H9 (cell line): ENCODE data around the gene UBE2D2. TPM values are rescaled to one million over a fixed set of nuclear protein-coding genes. Genes with fewer than 3 reads are reported as not detected.

Experiments used
- DNase-seq: peaks from one replicate; pipeline ENCODE4 v3.0.0-alpha.2; 2017
- H2AFZ ChIP-seq: one replicate; pipeline ENCODE4 v1.6.1; 2013; ENCODE audit warnings: mild to moderate bottlenecking, low read length, control low read depth, moderate library complexity
- H2AK5ac ChIP-seq: 2 replicates; pipeline ENCODE4 v1.6.1; 2013; ENCODE audit warnings: low read length, control low read depth, mixed read lengths; ENCODE audit not compliant: insufficient read length
- H2BK120ac ChIP-seq: one replicate; pipeline ENCODE4 v1.6.1; 2013; ENCODE audit warnings: low read depth, mild to moderate bottlenecking, low read length, control low read depth, inconsistent platforms; ENCODE audit not compliant: poor library complexity, severe bottlenecking
- H2BK12ac ChIP-seq: 2 replicates; pipeline ENCODE4 v1.6.1; 2013; ENCODE audit warnings: low read length, control low read depth, mixed read lengths, low read depth; ENCODE audit not compliant: insufficient read length
- H2BK15ac ChIP-seq: 2 replicates; pipeline ENCODE4 v1.6.1; 2013; ENCODE audit warnings: low read depth, low read length, control low read depth
- H2BK20ac ChIP-seq: one replicate; pipeline ENCODE4 v1.6.1; 2013; ENCODE audit warnings: low read depth, mild to moderate bottlenecking, low read length, control low read depth, inconsistent platforms; ENCODE audit not compliant: poor library complexity, severe bottlenecking
- H2BK5ac ChIP-seq: 2 replicates; pipeline ENCODE4 v1.6.1; 2013; ENCODE audit warnings: low read length, control low read depth, mixed read lengths; ENCODE audit not compliant: insufficient read length
- H3K14ac ChIP-seq: 2 replicates; pipeline ENCODE4 v1.6.1; 2013; ENCODE audit warnings: low read length, control low read depth; ENCODE audit not compliant: insufficient read depth
- H3K18ac ChIP-seq: 2 replicates; pipeline ENCODE4 v1.6.1; 2013; ENCODE audit warnings: low read depth, mild to moderate bottlenecking, mixed read lengths, low read length, control low read depth; ENCODE audit not compliant: insufficient read length
- H3K23ac ChIP-seq: 2 replicates; pipeline ENCODE4 v1.6.1; 2013; ENCODE audit warnings: low read length, control low read depth, mixed read lengths, low read depth; ENCODE audit not compliant: insufficient read length
- H3K23me2 ChIP-seq: 2 replicates; pipeline ENCODE4 v1.6.1; 2013; ENCODE audit warnings: low read depth, mild to moderate bottlenecking, mixed read lengths, low read length, control low read depth; ENCODE audit not compliant: insufficient read length, poor library complexity, severe bottlenecking
- H3K27ac ChIP-seq: 2 replicates; pipeline ENCODE4 v1.5.1; 2013; ENCODE audit warnings: low read length, control low read depth, mixed read lengths, low read depth; ENCODE audit not compliant: insufficient read length
- H3K27me3 ChIP-seq: 2 replicates; pipeline ENCODE4 v1.6.1; 2013; ENCODE audit warnings: low read length, control low read depth, inconsistent platforms; ENCODE audit not compliant: insufficient read depth
- H3K4ac ChIP-seq: 2 replicates; pipeline ENCODE4 v1.6.1; 2013; ENCODE audit warnings: low read depth, mild to moderate bottlenecking, control low read depth, inconsistent platforms, low read length, moderate library complexity
- H3K4me1 ChIP-seq: 2 replicates; pipeline ENCODE4 v1.6.1; 2013; ENCODE audit warnings: low read length, control low read depth, inconsistent platforms; ENCODE audit not compliant: insufficient read depth
- H3K4me2 ChIP-seq: 2 replicates; pipeline ENCODE4 v1.6.1; 2013; ENCODE audit warnings: low read length, control low read depth, mixed read lengths; ENCODE audit not compliant: insufficient read length, insufficient read depth
- H3K56ac ChIP-seq: 2 replicates; pipeline ENCODE4 v1.6.1; 2013; ENCODE audit warnings: low read depth, mild to moderate bottlenecking, mixed read lengths, low read length, control low read depth; ENCODE audit not compliant: insufficient read length
- H3K79me1 ChIP-seq: 2 replicates; pipeline ENCODE4 v1.6.1; 2013; ENCODE audit warnings: low read depth, mild to moderate bottlenecking, moderate library complexity, low read length, control low read depth, inconsistent platforms; ENCODE audit not compliant: insufficient read depth, poor library complexity, severe bottlenecking
- H3K79me2 ChIP-seq: 2 replicates; pipeline ENCODE4 v1.6.1; 2013; ENCODE audit warnings: low read length, control low read depth, inconsistent platforms; ENCODE audit not compliant: insufficient read depth
- H3K9ac ChIP-seq: 2 replicates; pipeline ENCODE4 v1.6.1; 2013; ENCODE audit warnings: low read length, control low read depth, mixed read lengths; ENCODE audit not compliant: insufficient read length; ENCODE audit errors: extremely low read depth
- H3K9me3 ChIP-seq: one replicate; pipeline ENCODE4 v1.6.1; 2013; ENCODE audit warnings: low read depth, low read length, inconsistent platforms; ENCODE audit not compliant: control insufficient read depth
- H3T11ph ChIP-seq: one replicate; pipeline ENCODE4 v1.6.1; 2013; ENCODE audit warnings: mild to moderate bottlenecking, low read length, control low read depth, inconsistent platforms
- H4K20me1 ChIP-seq: one replicate; pipeline ENCODE4 v1.6.1; 2013; ENCODE audit not compliant: control insufficient read depth, insufficient read length, insufficient read depth
- H4K5ac ChIP-seq: 2 replicates; pipeline ENCODE4 v1.6.1; 2013; ENCODE audit warnings: low read depth, mild to moderate bottlenecking, mixed read lengths, low read length, control low read depth; ENCODE audit not compliant: insufficient read length
- H4K8ac ChIP-seq: replicated peaks from 2 replicates; pipeline ENCODE4 v1.6.1; 2013; ENCODE audit warnings: low read length, control low read depth, mixed read lengths, low read depth; ENCODE audit not compliant: insufficient read length
- H4K91ac ChIP-seq: 2 replicates; pipeline ENCODE4 v1.6.1; 2013; ENCODE audit warnings: low read depth, mild to moderate bottlenecking, moderate library complexity, mixed read lengths, low read length, control low read depth; ENCODE audit not compliant: insufficient read length
- H3K27ac Mint-ChIP-seq, 3 experiments: 2 replicates in 2 of 3; 3 replicates in 1 of 3; pipeline ENCODE4 v1.8.0; 2020 to 2021; ENCODE audit warnings: mixed read lengths in 3 of 3, mild to moderate bottlenecking in 1 of 3, moderate library complexity in 1 of 3
- H3K27me3 Mint-ChIP-seq: 2 replicates; pipeline ENCODE4 v1.8.0; 2021; ENCODE audit warnings: low read depth, mild to moderate bottlenecking, moderate library complexity, mixed read lengths
- H3K36me3 Mint-ChIP-seq, 3 experiments: 2 replicates in 2 of 3; 3 replicates in 1 of 3; pipeline ENCODE4 v1.8.0; 2020 to 2021; ENCODE audit warnings: low read depth in 3 of 3, mixed read lengths in 3 of 3; ENCODE audit not compliant: insufficient read depth in 1 of 3
- H3K4me1 Mint-ChIP-seq, 2 experiments: 2 replicates each; pipeline ENCODE4 v1.8.0; 2020; ENCODE audit warnings: mixed read lengths in 2 of 2
- H3K4me3 Mint-ChIP-seq, 2 experiments: 2 replicates in 1 of 2; 3 replicates in 1 of 2; pipeline ENCODE4 v1.8.0; 2020 to 2021; ENCODE audit warnings: mild to moderate bottlenecking in 2 of 2, mixed read lengths in 2 of 2, moderate library complexity in 1 of 2
- H3K9me3 Mint-ChIP-seq, 2 experiments: 2 replicates in 1 of 2; 3 replicates in 1 of 2; pipeline ENCODE4 v1.8.0; 2020; ENCODE audit warnings: mild to moderate bottlenecking in 2 of 2, mixed read lengths in 2 of 2, moderate library complexity in 1 of 2
- CTCF ChIP-seq: fragments of 200-600 bp; sonication (generic); conservative IDR thresholded peaks from 3 replicates; pipeline ENCODE4 v1.8.0; 2021; ENCODE audit warnings: antibody characterized with exemption, mild to moderate bottlenecking
- WGBS: extraction: QIAGEN DNeasy Blood & Tissue Kit; methylation state at CpG from one replicate; pipeline ENCODE4 v1.1.7; 2013; ENCODE audit warnings: missing lambda C conversion rate, low lambda C conversion rate, mixed read lengths; ENCODE audit not compliant: insufficient read length; ENCODE audit errors: extremely low coverage; 5-methylcytosine and 5-hydroxymethylcytosine counted together
- total RNA-seq: library from RNA; stranded (reverse); gene quantifications from 2 replicates; pipeline ENCODE4 v1.2.1, GENCODE V29; 2021

The UBE2D2 gene
- total RNA-seq, 1 experiment from 2014 or later, result 236 TPM

- WGBS, result no CpG with 5 or more reads among the region's 3 CpGs
- Histone ChIP-seq H3K56ac (no peak overlapping the region), H3K18ac (no peak overlapping the region), H3T11ph (no peak overlapping the region), H3K14ac (no peak overlapping the region), H3K79me2 (no peaks in the 10 kb centered on the region; the same call in 1 of the 2 replicates), H2BK5ac (no peak overlapping the region), H4K20me1 (no peaks in the 10 kb centered on the region), H2AK5ac (no peak overlapping the region), H2BK12ac (no peak overlapping the region), H4K8ac (no peak overlapping the region), H3K9ac (no peak overlapping the region), H3K4ac (no peak overlapping the region), H2BK15ac (no peak overlapping the region), H3K27me3 (peaks cover 14% of the 10 kb centered on the region; the same call in 1 of the 2 replicates), H2BK20ac (no peak overlapping the region), H3K23me2 (peaks cover 21% of the 10 kb centered on the region), H3K79me1 (no peaks in the 10 kb centered on the region), H4K5ac (no peak overlapping the region), H2AFZ (no peak overlapping the region), H3K27ac (no peak overlapping the region), H3K4me1 (peaks cover 12% of the 10 kb centered on the region; the same call in 1 of the 2 replicates), H3K9me3 (no peaks in the 10 kb centered on the region), H3K23ac (no peak overlapping the region), H2BK120ac (no peak overlapping the region), H4K91ac (no peak overlapping the region), H3K4me2 (no peak overlapping the region)
- peaks cover 45% of the 10 kb centered on the region for H3K27me3 Mint-ChIP-seq
- peaks cover 38 to 49% of the 10 kb centered on the region in 2 experiments for H3K4me1 Mint-ChIP-seq
- peaks cover 0 to 4% of the 10 kb centered on the region in 2 experiments; a peak in 2 of 5 replicates for H3K9me3 Mint-ChIP-seq
- no peak for DNase-seq
- peaks cover 0 to 17% (median 0%) of the 10 kb centered on the region in 3 experiments; a peak in 3 of 7 replicates for H3K36me3 Mint-ChIP-seq
- TF ChIP-seq CTCF, result no peak
- no peak overlapping the region for H3K27ac Mint-ChIP-seq
- peak overlapping the region; percentile 88 to 99; a peak in 3 of 5 replicates for H3K4me3 Mint-ChIP-seq
Measured at GRCh38 chr5:139646111-139646510, 85.0 kb downstream of the UBE2D2 start.
